Activated CD4-positive, CD25-positive, alpha-beta regulatory T cell (primary cell): ENCODE measurements around the gene PEX14.
"Not testable (repeated sequence)": the region's sequence is repeated elsewhere in the genome, so short reads cannot be mapped to it uniquely, and the experiment has no call there.

Source experiments
- DNase-seq, 4 experiments: peaks; one replicate each; lab custom pipeline; 2025; lab: John Stamatoyannopoulos, UW

Gene PEX14

DNA sequence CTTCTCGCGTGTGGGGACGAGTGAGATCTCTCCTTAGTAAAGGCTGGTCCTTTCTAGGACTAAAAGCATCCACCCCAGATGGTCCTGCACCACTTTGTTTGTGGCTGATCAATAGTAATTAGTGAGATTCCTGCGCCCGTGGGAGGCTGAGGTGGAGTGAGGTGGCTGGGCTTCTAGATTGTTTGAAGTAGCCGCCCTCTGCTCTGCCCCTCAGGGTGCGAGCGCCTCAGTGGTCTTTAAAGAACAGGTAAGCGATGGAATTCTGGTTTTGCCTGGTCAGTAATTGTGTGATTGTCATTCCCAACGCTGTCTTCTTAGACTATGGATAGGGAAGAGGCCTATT is 20.7 kb downstream of the PEX14 start:
- no peak for DNase-seq

DNA sequence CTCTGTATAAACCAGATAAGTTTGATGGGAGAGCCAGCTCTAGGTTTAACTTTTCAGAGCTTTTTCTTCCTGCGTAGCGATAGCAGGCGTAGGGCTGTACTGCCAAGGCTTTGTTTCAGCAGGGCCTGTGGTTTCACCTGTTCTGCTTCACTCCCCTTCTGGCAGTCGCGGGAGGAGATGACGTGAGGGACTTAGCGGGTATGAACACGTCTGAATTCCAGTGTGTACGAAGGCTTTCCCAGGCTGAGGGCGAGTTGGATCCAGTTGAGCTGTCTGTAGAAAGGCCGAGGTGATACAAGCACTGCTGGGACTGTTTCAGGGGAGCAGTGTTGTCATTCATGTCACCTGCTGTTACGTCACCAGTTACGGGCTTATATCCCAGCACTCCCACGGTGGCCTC is 21.2 kb downstream of the PEX14 start:
- DNase-seq = no peak

DNA sequence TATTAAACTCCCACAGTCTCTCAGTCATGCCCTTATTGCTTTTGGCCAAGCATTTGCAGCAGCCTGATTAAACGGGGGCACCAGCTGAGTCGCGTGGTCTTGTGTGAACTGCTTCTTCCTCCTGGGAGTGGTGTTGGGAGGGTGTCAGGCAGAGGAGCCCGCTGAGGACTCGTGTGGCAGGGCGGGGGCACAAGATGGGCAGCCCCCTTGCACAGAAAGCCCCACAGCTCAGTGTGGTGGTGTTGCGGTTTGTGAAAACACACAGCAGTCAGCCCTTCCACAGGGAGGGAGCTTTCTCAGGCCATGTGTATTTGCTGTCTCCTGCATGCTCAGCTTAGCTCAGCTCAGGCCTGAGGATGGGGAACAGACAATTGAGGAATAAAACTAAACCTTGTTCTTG is 22.4 kb downstream of the PEX14 start:
- DNase-seq = no peak

DNA sequence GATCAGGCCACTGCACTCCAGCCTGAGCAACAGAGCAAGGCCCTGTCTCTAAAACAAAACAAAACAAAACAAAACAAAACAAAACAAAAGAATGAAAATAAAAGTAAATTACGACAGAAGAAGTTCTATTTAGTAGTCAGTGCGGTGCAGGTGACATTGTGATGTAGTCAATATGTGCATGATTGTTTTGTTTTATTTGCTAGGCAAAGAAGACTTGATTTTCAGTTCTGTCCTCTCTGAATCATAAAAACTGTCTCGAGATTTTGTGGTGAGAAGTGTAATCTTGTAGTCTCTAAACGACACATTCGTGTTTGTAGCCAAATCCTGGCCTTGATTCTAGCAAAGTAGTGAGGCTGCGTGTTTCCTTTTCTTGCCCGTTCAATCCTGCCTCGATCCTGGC is 23.5 kb downstream of the PEX14 start:
- no peak for DNase-seq

DNA sequence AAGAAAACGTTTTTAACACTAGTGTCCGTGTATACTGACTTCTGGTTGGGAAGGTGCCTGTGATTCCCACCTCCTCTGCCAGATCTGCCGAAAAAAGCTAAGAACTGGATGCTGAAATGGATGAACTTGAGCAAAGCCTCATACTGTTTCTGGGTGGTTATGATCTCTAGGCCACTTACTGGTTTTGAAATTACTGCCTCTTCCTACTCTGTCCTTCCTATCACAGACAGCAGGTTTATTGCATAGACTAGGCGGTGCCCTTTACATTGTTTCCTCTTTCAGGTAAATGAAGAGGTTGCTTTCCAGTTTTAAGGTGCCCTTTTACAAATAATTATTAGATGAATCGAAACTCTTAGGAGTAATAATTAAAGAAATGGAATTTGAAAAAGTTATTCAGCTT is 27.5 kb downstream of the PEX14 start:
- no peak for DNase-seq

DNA sequence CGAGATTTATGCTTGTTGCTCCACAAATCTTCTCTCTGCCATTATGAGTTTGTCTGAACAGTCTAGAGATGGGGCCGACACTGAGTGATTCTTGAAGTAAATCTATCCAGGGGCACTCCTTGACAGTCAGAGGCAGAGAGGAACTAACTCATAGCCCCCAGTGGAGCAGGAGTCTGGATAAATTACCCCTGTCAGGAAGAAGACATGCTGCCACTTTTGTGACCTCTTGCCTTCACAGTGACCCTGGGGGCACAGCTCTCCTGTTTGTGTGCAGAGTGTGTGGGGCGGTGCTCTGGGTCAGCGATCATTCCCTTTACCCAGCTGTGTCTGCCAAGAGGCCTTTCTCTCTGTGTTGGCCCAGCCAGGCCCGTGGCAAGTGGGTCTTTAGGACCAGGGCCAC is 29.5 kb downstream of the PEX14 start:
- no peak for DNase-seq

DNA sequence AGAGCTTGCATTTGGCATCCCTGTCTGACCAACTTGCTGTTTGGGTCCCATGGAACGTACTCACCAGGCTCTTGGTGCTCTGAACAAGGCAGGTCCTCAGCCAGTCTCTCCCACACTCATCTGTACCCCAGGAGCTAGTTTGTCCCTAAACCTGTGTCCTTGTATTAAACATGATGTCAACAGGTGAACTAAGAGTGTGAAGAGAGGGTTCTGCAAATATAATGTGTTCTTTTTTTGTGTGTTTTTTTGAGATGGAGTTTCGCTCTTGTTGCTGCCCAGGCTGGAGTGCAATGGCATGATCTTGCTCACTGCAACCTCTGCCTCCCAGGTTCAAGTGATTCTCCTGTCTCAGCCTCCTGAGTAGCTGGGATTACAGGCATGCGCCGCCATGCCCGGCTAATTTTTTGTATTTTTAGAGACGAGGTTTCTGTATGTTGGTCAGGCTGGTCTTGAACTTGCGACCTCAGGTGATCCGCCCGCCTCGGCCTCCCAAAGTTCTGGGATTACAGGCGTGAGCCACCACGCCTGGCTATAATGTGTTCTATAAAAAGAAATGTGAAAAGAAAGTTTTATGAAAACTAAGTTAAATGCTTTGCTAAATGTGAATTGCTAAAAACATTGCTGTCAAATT is 31.4 kb downstream of the PEX14 start:
- not testable (repeated sequence) for DNase-seq

DNA sequence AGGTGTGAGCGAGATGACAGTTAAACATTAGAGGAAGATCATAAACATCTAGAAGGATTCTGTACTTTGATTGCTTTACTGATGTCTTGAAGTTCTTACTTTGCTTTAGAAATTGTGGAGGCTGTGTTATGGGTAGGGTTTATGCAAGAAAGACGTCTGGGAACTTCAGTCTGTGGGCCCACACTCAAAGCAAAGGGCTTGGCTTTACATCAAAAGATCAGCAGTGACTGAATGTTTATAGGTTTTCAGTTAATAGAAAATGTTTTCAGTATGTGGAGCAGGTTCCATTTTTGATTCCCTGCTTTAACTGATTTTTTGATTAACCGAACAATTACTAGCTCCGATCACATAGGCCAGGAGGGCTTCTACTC is 31.9 kb downstream of the PEX14 start:
- no peak for DNase-seq

DNA sequence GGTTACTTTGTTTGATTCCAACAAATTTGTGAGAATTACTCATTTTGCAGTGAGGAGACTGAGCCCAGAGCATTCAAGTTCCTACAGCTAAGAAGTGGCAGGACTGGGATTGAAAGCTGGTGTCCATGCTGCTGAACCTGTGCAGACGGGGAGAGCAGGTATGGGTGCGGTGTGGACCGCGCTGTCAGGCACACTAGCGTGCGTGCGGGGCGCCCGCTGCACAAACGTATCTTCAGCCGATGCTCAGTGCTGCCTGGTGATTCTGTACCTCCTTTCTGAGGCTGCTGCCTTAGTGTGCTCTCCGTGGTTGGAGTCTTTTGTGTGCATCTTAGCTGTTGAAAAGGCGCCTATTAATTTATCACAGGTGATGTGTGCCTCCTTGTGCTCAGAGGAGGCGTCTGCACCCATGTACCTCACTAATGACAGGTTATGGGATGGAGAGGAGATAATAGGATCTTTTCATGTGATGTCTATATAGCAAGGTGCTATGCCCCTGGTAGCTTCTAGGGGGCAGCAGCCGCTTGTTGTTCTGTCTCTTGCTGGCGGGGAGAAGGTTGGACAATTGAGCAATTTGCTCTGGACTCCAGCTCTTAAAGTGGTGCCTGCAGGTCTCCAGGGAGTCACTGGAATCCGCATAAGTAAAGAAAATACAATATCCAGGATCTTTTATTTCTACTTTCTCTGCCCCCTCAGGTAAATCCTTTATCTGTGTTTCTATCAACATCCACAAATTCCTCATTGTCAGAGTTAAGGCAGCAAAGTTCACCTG is 32.5 kb downstream of the PEX14 start:
- DNase-seq = peak in 3 of 4 experiments; percentile 8 to 27 (median 21)

DNA sequence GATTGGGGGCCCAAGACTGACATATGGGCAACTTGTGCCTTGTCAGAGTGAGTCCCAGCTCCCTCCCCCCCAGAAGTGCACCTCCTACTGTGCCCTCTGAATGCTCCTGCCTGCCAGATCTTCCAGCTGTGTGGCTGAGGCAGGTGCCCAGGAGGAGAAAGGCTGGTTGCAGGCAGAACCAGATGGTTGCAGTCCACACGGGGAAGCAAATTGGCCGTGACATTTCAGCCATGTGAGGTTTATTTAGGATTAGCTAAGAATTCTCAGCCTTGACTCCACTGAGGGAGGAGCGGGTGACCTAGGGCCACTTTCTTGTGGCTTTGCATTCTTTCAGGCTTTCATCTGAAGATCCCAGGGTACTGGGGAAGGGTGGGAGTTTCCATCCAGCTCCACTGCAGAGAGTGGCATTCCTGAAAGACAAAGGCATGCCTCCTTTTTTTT is 33.8 kb downstream of the PEX14 start:
- DNase-seq = no peak

DNA sequence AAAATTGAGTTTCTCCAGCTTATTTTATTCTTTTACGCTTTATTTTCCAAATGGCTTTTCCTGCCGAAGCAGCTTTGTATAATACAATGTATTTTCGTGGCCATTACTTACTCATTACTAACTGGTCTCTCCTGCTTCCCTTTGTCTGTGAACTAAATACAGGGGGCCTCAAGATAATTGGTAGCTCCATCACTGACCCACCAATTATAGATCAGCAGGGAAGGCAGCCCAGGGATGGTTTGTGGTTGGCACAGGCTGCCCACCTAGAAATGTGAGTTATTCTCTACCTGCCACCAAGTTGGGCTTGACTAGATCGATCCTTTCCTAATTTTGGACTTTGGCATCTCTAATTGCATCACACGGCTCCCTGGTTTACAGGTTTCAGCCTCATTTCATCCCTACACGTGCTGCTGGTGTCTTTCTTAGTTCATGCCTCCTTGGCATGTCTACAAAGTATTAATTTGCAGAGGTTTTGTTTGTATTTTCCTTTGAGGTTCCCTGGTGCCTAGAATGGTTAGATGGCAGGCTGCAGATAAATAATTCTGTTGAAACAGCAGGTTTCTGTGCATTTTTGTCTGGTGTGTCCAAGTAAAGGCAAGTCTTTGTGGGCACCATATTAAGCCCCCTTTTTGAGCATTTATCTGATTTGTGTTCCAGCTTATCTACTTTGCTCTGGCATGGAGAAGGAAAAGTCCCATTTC is 35.2 kb downstream of the PEX14 start:
- DNase-seq = no peak

DNA sequence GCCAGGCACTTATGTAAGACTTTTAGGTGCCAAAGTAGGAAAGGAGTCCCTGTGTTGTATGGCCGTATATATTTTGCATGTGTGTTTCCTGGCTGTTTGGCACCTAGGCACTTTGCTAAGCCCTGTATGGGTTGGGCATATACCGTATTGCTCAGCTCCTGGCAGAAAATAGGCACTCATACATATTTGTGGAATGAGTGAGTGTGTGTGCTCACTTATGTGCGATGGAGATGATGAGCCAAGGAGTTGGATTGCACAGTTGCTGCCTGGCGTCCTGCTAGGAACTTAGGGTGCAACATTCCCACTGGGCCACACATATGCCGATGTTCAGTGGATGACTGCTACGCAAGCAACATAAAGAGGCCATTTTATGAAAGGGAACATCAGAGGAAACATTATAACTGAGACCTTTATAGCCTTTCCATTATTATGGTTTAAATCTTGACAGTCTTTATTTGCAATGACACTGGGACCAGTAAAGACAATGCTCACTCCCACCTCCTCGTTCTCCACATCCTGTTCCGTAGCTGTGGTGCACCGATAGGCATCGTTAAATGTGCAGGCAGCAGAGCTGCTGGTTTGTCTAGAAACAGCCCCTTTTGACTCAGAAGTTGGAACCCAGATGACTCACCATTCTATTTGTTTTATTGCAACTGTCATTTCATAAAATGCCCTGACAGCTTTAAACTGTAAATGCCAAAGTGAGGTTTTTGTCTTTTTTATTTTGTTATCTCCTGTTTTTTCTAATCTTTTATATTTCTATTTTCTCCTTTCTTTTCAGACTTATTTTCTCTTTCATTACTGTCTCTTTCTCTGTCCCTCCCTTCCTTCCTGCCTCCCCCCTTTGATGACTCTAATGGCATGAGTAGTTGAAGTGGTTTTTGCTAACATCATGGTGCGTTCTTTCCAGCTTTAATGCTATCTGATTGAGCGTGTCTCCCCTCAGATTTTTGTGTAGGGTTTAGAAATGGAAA is 36.1 kb downstream of the PEX14 start:
- DNase-seq = peak; percentile 29 to 58 (median 51)

DNA sequence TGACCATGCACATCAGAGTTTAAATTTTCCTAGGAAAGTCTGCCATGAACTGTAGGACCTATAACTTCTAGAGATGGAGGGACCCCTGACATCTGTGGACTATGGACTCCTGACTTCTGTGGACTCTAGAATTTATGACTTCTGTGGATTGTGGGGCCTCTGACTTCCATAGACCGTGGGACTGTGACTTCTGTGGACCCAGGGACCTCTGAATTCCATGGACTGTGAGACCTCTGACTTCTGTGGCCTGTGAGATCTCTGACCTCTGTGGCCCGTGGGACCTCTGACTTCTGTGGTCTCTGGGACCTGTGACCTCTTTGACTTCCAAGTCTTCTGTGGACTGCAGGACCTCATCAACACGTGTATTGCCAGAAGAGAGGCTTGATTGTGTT is 36.7 kb downstream of the PEX14 start:
- no peak for DNase-seq

DNA sequence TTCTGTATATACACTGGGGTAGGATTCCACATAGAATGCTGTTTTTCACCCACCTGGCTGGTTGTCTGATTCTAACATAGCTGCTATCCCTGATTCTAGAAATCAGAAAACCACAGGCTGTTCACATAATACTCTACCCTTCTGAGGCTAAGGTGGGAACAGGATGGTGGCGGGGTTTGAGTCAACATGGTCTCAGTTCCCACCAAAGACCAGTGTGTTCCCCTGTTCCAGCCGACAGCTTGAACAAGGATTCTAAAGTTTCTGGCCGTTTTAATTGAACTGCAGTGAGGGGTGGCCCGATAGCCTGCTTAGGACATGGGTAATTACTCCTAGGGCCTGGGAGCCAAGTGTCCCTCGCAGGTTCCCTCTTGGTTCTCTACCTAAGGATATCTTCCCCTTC is 38.4 kb downstream of the PEX14 start:
- DNase-seq = no peak

DNA sequence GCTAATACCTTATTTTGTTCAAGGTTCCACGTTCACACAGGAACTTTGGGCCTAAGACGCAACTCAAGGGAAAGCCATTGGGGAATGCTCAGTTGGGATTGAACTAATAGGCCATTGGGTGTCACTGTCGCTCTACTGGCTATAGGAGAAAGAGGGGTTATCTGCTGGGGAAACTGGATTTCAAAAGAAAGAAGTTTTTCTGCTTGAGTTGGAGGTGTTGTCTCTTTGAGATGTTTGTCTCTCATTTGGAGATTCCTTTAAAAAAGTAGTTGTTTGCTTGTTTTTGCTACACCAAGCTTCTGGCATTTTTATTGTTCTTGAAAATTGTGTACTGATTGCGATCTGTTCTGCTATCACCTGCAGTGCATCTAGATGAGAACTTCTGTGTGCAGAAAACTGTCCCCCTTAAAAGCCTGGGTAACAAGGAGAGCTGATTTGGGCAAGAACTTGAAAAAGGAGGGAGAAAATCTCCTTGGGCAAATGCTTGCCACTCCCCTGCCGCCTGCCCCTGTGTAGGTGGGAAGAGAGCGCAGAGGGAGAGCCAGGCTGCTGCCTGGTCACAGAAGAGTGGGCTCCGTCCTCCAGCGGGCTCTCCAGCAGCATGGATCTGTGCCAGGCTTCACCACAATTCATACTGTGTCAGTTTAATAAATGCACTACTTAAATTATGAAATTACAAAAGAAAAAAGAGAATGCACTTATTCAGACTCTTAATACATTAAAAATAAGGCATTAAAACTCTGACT is 39.9 kb downstream of the PEX14 start:
- DNase-seq = no peak

DNA sequence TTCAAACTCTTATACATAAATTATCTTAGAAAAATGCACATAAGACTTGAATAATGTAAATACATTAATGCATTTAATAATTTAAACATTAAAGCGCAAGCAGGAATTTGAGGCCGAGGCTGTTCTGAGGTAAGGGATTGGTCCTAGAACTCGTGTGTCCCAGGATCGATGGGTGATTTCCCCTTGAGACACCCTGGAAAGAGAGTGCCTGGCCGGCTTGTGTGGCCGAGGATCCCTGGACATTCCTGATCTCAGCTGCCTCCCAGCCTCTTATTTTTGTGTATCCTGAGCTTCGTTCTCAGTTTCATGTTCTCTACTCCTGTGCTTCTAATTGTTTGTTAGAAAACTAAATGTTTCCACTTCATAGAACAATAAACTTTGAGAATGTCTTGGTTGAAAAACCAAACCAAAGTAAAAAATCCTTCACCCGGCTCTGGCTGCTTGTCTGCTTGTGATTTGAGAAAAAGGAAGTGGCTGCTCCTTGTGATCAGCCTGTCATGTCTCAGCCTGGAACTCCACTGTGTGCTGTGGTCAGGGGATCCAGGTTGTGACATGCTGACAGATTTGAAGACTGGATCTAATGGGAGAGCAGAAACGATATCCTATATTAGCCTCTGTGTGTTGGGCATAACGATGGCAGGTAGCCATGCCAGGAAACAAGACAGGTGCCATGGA is 40.7 kb downstream of the PEX14 start:
- no peak for DNase-seq

DNA sequence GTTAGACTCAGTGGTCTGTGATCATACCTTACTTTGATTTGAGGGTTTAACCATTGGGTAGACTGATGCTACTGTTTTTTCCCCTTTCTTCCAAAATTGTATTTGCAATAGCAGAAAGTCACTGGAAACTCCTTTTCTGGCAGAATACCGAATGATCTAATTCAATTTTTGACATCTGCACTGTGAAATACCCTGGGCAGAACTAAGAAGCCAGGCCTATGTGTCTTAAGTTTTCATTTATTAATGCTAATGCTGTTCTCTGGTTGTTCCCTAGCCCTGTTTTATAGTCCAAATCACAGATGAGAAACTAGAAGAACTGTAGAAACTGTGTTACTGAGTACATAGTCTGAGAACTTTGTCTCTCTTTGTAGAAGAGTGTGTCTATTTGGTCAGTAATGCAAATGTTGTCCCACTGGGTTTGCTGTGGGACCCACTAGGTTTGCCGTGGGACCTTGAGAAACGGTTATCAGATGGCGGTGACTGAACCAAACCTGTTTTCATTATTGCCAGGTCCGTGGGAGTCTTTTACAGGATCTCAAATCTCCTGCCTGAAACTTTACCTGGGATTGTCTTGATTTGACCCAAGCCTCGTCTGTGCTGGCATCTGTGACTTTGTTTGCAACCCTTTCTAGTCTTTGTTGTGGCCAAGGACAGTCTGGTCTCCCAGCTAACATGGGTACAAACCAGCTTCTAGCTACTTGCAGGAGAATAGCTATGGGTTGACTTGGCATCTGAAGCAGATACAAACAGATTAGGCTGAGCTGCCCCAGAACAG is 41.4 kb downstream of the PEX14 start:
- DNase-seq = no peak

DNA sequence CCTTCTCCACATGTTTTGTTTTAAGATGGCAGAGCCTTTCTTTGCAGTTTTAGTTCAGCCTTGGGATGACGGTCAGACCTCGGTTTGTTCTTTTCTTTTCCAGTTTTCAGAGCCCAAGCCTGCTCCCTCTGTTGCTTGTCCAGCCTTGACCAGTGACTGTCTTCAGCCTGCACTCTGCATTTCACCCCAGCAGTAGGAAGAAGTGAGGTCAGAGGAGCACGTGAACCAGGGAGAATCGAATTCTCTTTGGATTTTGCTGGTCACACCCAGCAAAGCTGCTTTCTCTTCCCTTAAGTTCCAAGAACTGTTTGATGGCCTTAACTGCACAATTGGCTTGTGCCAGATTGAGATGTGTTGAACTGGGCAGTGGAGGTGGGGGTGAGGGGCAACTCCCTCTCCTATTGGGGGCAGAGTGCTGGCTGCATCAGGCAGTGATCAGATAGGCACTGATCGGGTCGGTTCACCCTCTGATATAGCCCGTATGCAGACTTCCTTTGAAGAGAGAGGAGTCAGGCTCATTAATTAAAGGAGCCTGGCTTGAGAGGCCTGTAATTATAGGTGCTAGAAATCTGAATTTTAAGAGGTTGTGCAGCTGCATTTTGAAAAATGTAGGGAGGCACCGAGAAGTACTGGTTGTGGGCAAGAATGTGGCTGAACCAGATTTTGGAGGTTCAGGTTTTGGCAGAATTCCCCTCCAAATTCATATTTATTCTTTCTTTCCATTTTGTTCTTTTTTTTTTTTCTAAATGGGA is 42.4 kb downstream of the PEX14 start:
- no peak for DNase-seq

DNA sequence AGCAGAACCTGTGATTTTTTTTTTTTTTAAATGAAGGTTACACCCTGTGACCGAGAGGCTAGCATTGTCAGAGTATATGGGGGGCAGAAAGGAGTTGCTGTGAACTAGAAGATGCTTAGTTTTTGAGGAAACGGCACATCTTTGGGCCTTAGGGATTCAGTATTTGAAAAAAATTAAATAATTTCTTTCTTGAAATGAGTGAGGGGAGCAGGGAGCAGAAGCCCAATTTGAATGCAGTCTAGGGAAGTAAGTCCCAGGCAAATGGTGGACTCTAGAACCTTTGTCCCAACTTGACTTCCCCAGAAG is 42.9 kb downstream of the PEX14 start:
- no peak for DNase-seq

DNA sequence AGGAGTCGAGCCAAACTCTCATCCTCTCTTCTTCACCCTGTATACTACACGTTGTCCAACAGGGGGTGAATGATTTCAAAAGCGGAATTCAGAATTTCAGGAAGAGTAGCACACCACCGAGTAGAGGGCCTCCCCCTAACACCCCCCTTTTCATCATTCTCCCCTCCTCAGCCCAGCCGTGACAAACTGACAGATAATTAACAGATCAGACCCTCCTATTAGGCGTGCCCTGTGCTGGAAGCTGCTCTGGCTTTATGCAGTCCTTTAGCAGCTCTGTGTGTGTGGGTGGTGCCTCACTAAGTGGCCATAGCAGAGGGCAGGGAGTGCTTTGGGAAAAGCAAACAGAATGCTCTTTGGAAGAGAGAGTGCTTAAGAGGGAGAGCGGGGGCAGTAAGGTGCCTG is 44.3 kb downstream of the PEX14 start:
- no peak for DNase-seq
